Muscle of back (tissue), 11 donors: ENCODE measurements around the gene TACR1. TPM values are rescaled to one million over a fixed set of nuclear protein-coding genes. Genes with fewer than 3 reads are reported as not detected.
"Not testable (repeated sequence)": the region's sequence is repeated elsewhere in the genome, so short reads cannot be mapped to it uniquely, and the experiment has no call there.

ENCODE experiments used
- DNase-seq, 3 donors: peaks; one replicate each; pipeline versions ENCODE4 v3.0.0 to v3.0.0-alpha.2; 2013
- polyA plus RNA-seq, 10 donors: library from polyadenylated mRNA; unstranded; fragments of 120-200 nt; gene quantifications; one replicate each; pipeline ENCODE4 v1.2.1, GENCODE V29; 2013; ENCODE audit not compliant: insufficient read length in 10 of 10

Gene TACR1
- polyA plus RNA-seq, 10 donors: 0.13 to 0.94 (median 0.42) TPM

GRCh38 chr2:75088791-75089190 is 110.5 kb downstream of the TACR1 start:
- no peak for DNase-seq

- DNase-seq: no peak
Measured at GRCh38 chr2:75087736-75088135, 111.6 kb downstream of the TACR1 start.

GRCh38 chr2:75079575-75079974 is 119.7 kb downstream of the TACR1 start:
- no peak for DNase-seq

- DNase-seq: no peak
Measured at GRCh38 chr2:75077909-75078308, 121.4 kb downstream of the TACR1 start.

GRCh38 chr2:75076088-75076487 is 123.2 kb downstream of the TACR1 start:
- DNase-seq: peak; percentile 65 to 79 (median 68)

- no peak for DNase-seq
Measured at GRCh38 chr2:75074708-75075107, 124.6 kb downstream of the TACR1 start.

- DNase-seq: peak in 2 of 3 donors; percentile 12 to 34
Measured at GRCh38 chr2:75074228-75074627, 125.1 kb downstream of the TACR1 start.

GRCh38 chr2:75071766-75072165 is 127.6 kb downstream of the TACR1 start:
- no peak for DNase-seq

- no peak for DNase-seq
Measured at GRCh38 chr2:75068546-75068945, 130.8 kb downstream of the TACR1 start.

GRCh38 chr2:75067506-75067905 is 131.8 kb downstream of the TACR1 start:
- no peak for DNase-seq

GRCh38 chr2:75066121-75066902 is 133.0 kb downstream of the TACR1 start:
- DNase-seq: no peak

- no peak for DNase-seq
Measured at GRCh38 chr2:75065402-75066008, 133.8 kb downstream of the TACR1 start.

- DNase-seq: peak in 2 of 3 donors; percentile 34 to 51
Measured at GRCh38 chr2:75064691-75065396, 134.5 kb downstream of the TACR1 start.

- DNase-seq: no peak
Measured at GRCh38 chr2:75063906-75064305, 135.4 kb downstream of the TACR1 start.

GRCh38 chr2:75058427-75058826 is 140.9 kb downstream of the TACR1 start:
- DNase-seq: no peak

- DNase-seq: not testable (repeated sequence)
Measured at GRCh38 chr2:75057150-75057549, 142.2 kb downstream of the TACR1 start.

GRCh38 chr2:75055820-75056675 is 143.3 kb downstream of the TACR1 start:
- peak in 2 of 3 donors; percentile 34 to 73 for DNase-seq

GRCh38 chr2:75055142-75055819 is 144.0 kb downstream of the TACR1 start:
- no peak for DNase-seq

- DNase-seq: no peak
Measured at GRCh38 chr2:75054296-75054695, 145.0 kb downstream of the TACR1 start.

- no peak for DNase-seq
Measured at GRCh38 chr2:75053484-75054112, 145.7 kb downstream of the TACR1 start.
